ACC112 (cell line): Measurements from ENCODE around the gene ARMC10.
A peak's percentile ranks its signal among the peaks of the same experiment; 100 is the strongest.
"Not testable (repeated sequence)": the region's sequence is repeated elsewhere in the genome, so short reads cannot be mapped to it uniquely, and the experiment has no call there.

ENCODE experiments used
- H2AFZ ChIP-seq: fragments of 200-600 bp; sonication (generic); one replicate; pipeline ENCODE4 v1.6.0; 2017; ENCODE audit warnings: antibody characterized with exemption, low read length; ENCODE audit not compliant: unreplicated experiment
- H3K27ac ChIP-seq: fragments of 200-600 bp; sonication (generic); 2 replicates; pipeline ENCODE4 v1.5.1; 2014; ENCODE audit warnings: low read depth, mild to moderate bottlenecking, antibody characterized with exemption, low read length, moderate library complexity
- H3K27me3 ChIP-seq: fragments of 200-600 bp; sonication (generic); 2 replicates; pipeline ENCODE4 v1.6.1; 2014; ENCODE audit warnings: mild to moderate bottlenecking, antibody characterized with exemption, low read length, moderate library complexity, mixed read lengths; ENCODE audit not compliant: insufficient read depth
- H3K36me3 ChIP-seq: fragments of 200-600 bp; sonication (generic); 2 replicates; pipeline ENCODE4 v1.6.1; 2016; ENCODE audit warnings: mild to moderate bottlenecking, antibody characterized with exemption, low read length, moderate library complexity, mixed read lengths; ENCODE audit not compliant: insufficient read depth
- H3K4me1 ChIP-seq: fragments of 200-600 bp; sonication (generic); one replicate; pipeline ENCODE4 v1.6.1; 2016; ENCODE audit warnings: low read length, mixed read lengths; ENCODE audit not compliant: insufficient read depth, unreplicated experiment, control insufficient read depth
- H3K4me3 ChIP-seq: fragments of 200-600 bp; sonication (generic); 2 replicates; pipeline ENCODE4 v1.5.1; 2014; ENCODE audit warnings: mild to moderate bottlenecking, low read depth, low read length
- H3K79me2 ChIP-seq: fragments of 200-600 bp; sonication (generic); one replicate; pipeline ENCODE4 v1.6.0; 2016; ENCODE audit warnings: low read length; ENCODE audit not compliant: control insufficient read depth, unreplicated experiment, insufficient read depth

Gene ARMC10

DNA sequence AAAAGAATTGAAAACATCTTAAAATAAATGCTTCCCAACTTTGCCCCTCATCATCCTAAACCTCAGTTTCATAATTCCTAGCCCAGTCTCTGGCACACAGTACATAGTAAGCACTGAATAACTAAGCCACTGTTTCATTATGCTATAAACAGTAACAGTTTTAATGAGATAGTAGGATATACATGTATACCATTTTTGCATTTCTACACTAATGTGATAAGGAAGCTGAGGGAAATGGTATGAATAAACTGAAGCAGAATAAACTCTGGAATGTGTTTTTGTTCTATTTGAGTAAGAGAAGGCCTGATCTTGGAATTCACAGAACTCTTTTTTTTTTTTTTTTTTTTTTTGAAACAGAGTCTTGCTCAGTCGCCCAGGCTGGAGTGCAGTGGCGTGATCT is 65.1 kb downstream of the ARMC10 start:
- H3K27ac ChIP-seq = no peak overlapping the region
- no peak overlapping the region for H3K4me3 ChIP-seq
- H3K36me3 ChIP-seq = no peaks in the 10 kb centered on the region
- H3K27me3 ChIP-seq = no peaks in the 10 kb centered on the region
- H3K4me1 ChIP-seq = peaks cover 19% of the 10 kb centered on the region
- H2AFZ ChIP-seq = no peak overlapping the region
- H3K79me2 ChIP-seq = peaks cover 13% of the 10 kb centered on the region

- Histone ChIP-seq H3K36me3 (no peaks in the 10 kb centered on the region), H2AFZ (no peak overlapping the region), H3K27me3 (no peaks in the 10 kb centered on the region), H3K4me1 (peaks cover 14% of the 10 kb centered on the region), H3K79me2 (peaks cover 18% of the 10 kb centered on the region), H3K4me3 (no peak overlapping the region), H3K27ac (no peak overlapping the region)
These were observed 65.7 kb downstream of the ARMC10 start for GRCh38 chr7:103140685-103141084.

- Histone ChIP-seq H3K79me2 (peaks cover 28% of the 10 kb centered on the region), H3K27ac (peak overlapping the region; percentile 39; the same call in 1 of the 2 replicates), H3K27me3 (no peaks in the 10 kb centered on the region)
These were observed 66.9 kb downstream of the ARMC10 start for GRCh38 chr7:103141753-103142404.

DNA sequence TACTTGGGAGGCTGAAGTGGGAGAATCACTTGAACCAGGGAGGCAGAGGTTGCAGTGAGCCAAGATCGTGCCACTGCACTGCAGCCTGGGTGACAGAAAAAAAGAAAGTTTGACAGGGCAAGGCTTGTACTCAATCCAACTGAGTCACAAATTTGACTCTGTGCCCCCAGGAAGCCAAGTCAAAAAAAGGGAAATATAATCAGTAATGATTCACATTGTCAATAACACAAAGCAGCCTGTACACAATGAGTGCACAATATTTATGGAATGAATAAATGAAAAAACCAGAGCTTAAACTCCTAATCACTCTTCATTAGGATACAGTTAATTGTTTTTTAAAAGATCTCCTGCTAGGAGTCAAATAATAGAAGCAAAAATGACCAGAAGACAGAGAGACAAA is 67.6 kb downstream of the ARMC10 start:
- Histone ChIP-seq H3K36me3 (no peaks in the 10 kb centered on the region), H3K79me2 (peaks cover 34% of the 10 kb centered on the region), H3K4me3 (no peak overlapping the region; the same call in 1 of the 2 replicates), H2AFZ (no peak overlapping the region), H3K27me3 (no peaks in the 10 kb centered on the region), H3K27ac (peak overlapping the region; percentile 38; the same call in 1 of the 2 replicates), H3K4me1 (peaks cover 18% of the 10 kb centered on the region)

More at GRCh38 chr7:103141753-103142404, 66.9 kb downstream of the ARMC10 start:
- Histone ChIP-seq H3K4me3 (no peak overlapping the region; the same call in 1 of the 2 replicates), H2AFZ (no peak overlapping the region), H3K36me3 (no peaks in the 10 kb centered on the region), H3K4me1 (peaks cover 18% of the 10 kb centered on the region)

DNA sequence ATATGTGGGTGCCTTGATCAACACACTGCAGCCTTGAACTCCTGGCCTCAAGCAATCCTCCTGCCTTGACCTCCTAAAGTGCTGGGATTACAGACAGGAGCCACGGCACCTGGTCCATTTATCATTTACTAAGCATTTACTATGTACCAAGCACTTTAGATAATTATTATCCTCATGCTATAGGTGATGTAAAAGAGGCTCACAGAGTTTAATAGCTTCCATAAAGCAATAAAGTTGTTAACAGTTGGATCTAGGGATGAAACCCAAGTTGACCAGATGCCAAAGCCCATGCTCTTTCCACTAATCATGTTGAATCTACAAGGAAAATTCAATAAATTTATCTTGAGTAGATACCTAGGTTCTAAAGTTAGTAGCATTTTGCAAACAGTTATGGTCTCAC is 68.9 kb downstream of the ARMC10 start:
- Histone ChIP-seq H3K27me3 (no peaks in the 10 kb centered on the region), H3K36me3 (no peaks in the 10 kb centered on the region), H3K4me1 (peaks cover 18% of the 10 kb centered on the region), H3K27ac (no peak overlapping the region), H2AFZ (no peak overlapping the region), H3K79me2 (peaks cover 47% of the 10 kb centered on the region), H3K4me3 (no peak overlapping the region)

DNA sequence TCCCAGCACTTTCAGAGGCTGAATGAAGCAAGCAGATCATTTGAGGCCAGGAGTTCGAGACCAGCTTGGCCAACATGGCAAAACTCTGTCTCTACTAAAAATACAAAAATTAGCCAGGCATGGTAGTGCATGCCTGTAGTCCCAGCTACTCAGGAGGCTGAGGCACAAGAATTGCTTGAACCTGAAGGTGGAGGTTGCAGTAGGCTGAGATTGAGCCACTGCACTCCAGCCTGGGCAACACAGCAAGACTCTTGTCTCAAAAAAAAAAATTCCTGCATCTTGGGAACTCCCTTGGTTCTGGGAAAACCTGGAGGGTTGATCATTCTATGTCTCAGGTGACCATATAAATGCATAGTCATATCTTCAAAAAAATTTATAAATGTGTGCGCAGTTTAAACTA is 69.8 kb downstream of the ARMC10 start:
- not testable (repeated sequence) for H3K27ac ChIP-seq, H2AFZ ChIP-seq, H3K4me3 ChIP-seq, H3K36me3 ChIP-seq, H3K27me3 ChIP-seq
- Histone ChIP-seq H3K4me1 (peaks cover 20% of the 10 kb centered on the region), H3K79me2 (peaks cover 47% of the 10 kb centered on the region)

DNA sequence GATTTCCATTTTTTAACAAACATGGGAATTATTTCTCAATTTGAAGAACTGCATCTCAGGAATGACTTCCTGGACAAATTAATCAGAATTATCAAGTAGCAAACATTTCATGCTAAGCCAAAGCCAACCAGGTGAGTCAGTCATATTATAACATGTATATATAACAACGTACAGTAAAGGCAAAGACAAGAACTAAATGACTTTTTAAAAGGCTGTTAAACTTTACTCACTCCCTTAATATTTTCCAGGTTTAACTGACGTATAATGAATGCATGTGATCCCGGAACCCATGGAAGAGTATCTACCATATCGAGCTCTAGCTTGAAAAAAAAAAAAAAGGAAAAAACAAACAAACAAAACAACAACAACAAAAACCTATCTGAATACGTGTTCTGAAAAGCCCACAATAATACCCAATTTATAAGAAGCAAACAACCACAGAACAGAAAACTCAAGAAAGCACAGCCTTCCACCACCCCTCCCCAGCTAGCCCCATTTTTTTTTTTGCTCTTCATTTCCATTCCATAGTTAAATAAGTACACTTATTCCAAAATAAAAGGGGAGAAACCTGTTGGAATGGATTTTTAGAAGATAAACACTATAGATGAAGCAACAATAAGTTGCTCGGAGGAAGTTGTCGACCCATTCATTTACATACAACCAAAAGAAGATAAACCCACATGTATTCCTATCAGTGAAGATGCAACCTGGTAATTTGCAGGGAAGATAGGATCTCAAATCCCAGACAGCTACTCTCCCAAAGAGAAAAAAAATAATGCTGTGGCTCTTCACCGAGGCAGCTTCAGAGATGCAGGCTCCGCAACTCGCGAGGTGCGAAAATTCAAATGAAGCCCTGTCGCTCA is 73.4 kb downstream of the ARMC10 start:
- no peaks in the 10 kb centered on the region for H3K27me3 ChIP-seq
- H3K36me3 ChIP-seq = peaks cover 4% of the 10 kb centered on the region; the same call in 1 of the 2 replicates
- H3K4me1 ChIP-seq = peaks cover 8% of the 10 kb centered on the region
- H3K27ac ChIP-seq = peak overlapping the region; percentile 98
- peak overlapping the region; percentile 86 for H3K4me3 ChIP-seq
- H3K79me2 ChIP-seq = peaks cover 41% of the 10 kb centered on the region
- H2AFZ ChIP-seq = peak overlapping the region; percentile 98
